NOMO-1 treated with dmso at 0.1 percent for 144 hours (cell line): Measurements from ENCODE around the gene RAB17.

Source experiments
- DNase-seq: peaks from one replicate; lab custom pipeline; 2025; ENCODE audit not compliant: unreplicated experiment; lab: John Stamatoyannopoulos, UW

RAB17 gene

GRCh38 chr2:237590272-237591140 is at the start of gene RAB17:
TSS of gene RAB17 (minus strand) at chr2:237590734. CDS start at chr2:237586154, 4,580 bp downstream.
- DNase-seq = no peak

GRCh38 chr2:237639836-237640220 is 49.3 kb upstream of the RAB17 start:
- DNase-seq = no peak

- no peak for DNase-seq
These were observed 48.7 kb upstream of the RAB17 start for GRCh38 chr2:237639052-237639835.

- DNase-seq = no peak
These were observed 47.6 kb upstream of the RAB17 start for GRCh38 chr2:237638176-237638575.

- DNase-seq = no peak
These were observed 47.0 kb upstream of the RAB17 start for GRCh38 chr2:237637429-237638135.

DNA sequence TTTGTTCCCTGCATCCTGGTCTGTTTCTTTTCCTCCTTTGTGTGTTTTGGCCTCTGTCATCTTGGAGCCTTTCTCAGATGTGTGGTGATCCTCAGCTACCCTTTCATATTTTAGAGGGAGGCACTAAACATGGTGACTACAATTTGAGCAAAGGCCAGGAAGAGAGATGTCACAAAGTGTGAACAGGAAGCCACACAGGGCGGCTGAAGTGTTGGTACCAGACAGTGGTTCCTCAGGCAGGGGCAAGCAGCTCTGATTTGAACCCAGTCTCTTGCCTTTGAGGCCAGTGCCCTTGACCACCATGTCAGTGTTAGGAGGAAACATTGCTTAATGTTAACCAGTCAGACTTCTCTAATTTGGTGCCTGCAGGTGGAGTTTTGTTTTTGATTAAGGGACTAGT is 46.0 kb upstream of the RAB17 start:
- DNase-seq = no peak

- no peak for DNase-seq
These were observed 42.6 kb upstream of the RAB17 start for GRCh38 chr2:237633061-237633561.

- no peak for DNase-seq
These were observed 41.5 kb upstream of the RAB17 start for GRCh38 chr2:237631801-237632585.

DNA sequence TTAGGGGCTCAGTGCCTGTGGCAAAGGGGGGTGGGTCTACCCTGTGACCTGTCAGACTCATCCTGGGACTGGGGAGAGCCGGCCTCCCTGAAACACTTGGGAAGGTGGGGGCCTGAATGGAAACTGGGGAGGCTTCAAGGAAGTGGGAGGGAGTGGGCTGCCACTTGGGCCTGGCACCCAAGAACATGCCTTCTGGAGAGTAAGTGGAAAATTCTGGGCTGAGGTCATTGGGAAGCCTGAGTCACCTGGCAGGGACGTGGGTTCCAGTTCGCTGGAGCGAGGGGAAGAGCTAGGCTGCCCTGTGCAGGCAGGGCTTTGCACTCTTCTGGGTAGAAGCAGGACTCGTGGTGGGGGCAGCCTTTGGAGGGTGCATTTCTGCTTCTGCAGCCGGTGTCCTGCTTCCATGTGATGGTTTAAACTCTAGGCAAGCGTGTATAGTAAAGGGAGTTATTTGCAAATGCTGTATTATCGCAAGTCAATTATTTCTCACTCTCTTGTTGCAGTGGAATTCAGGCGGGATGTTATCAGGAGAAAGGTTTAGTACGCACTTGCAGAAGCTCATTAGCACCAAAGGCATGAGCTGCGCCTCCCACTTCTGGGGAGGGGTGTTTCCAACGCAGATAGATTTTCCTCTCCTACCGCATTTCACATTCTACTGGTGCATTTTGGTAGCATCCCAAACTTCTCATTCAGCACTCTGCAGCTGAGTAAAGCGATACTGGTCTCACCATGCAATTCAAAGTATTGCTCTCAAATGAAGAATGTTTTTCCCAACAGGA is 40.7 kb upstream of the RAB17 start:
- no peak for DNase-seq

DNA sequence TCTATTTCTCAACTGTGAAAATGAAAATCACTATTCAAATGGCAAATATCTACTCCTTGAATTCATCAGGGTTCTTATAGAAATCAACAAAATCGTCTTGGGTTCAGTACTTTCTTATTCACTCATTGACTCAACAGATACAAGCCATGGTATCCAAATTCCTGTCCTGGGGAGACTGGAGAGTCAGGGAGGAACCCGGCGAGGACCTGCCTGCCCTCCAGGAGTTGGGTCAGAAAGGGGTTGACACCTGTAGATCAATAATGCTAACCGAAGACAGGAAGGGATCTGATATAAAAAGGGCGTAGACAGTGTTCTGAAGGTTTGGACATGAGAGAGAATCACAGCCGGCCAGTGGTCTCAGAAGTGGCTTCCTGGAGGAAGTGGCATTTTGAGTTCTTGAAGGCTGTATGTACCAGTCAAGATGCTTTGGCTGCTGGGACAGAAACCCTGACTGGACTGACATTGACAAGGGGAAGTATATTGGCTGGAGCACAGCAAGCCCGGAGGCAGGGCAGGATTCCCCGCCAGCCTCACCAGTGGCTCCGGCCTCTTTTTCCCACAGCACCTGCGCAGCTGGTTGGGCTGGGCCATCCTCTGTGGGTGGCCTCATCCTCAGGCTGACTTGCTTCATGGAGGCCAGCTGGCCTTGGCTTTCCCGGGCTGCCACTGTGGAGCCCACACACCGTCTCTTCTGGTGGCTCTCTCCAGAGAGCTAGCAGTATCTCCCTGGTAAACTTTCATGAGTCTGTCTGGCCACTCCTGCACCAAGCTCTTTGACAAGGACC is 39.9 kb upstream of the RAB17 start:
- DNase-seq = no peak

- DNase-seq = no peak
These were observed 39.2 kb upstream of the RAB17 start for GRCh38 chr2:237629739-237630138.

DNA sequence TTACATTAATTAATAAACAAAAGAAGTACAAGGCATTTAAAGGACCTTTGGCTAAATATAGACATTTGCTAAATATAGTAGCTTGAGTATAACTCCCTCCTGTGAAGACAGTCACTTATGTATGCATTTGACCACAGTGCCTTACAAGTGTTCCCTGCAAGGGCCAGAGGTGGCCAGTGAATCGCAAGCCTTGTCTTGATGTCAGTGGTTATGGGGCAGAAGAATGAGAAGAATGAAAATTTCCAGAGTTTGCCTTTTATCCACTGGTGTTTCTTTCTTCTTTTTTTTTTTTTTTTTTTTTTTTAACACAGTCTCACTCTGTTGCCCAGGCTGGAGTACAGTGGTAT is 38.6 kb upstream of the RAB17 start:
- DNase-seq = no peak

- DNase-seq = no peak
These were observed 38.0 kb upstream of the RAB17 start for GRCh38 chr2:237628247-237629187.

- no peak for DNase-seq
These were observed 37.1 kb upstream of the RAB17 start, which contains the start of gene LRRFIP1 for GRCh38 chr2:237627441-237628246. TSS of gene LRRFIP1 (plus strand) at chr2:237627587. CDS start at chr2:237627645, 58 bp downstream.

DNA sequence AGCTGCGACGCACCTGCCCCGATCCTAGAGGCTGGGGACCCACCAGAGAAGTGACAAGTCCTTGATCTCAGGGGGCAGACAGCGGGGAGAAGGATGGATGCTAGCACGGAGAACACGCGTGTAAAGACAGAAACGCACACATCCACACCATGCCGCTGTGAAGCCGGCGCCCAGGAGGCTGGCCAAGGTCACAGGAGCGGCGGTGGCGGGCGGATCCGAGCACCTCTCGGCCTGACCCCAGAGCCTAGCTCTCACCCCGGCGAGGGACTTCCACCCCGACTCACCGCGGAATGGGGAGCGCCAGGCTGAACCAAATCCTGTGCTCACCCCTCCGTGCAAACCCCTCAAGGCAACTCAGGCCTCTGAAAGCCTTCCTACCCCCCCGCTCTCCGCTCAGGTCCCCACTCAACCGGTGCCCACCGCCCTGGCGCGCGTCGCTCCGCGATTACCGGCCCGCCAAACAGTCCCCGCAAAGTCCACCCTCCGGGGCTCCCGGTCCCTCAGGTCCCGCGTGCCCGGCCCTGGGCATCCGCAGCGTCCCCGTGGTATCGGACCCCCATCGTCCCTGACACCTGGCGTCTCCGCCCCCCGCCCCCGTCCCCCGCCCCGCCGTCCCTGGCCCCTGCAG is 36.4 kb upstream of the RAB17 start:
- no peak for DNase-seq

DNA sequence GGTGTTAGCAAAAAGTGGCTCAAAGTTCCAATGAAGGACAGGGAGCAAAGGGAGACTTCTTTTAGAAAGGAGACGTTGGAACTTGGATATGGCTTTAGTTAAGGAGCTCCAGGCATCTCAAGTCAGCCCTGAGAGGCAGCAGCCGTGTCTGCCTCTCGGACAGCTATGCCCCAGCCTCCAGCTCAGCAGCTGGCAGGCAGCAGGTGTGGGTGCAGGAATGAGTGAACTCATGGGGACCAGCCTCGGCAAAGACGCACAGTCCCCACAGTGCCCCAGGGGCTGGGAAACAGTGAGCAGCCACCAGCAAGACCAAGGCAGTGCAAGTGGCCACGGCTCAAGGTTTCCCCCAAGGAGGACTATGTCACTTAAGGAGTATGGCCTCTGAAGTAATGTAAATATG is 35.2 kb upstream of the RAB17 start:
- DNase-seq = no peak
